Activated CD4-positive, alpha-beta T cell treated with anti-CD3 and anti-CD28 coated beads for 24 hours (primary cell): ENCODE data around the gene ATP9B.

Source experiments
- DNase-seq, 2 donors: peaks; one replicate each; pipeline ENCODE4 v3.0.0-alpha.2; 2020; ENCODE audit warnings: low read depth in 2 of 2

ATP9B gene

GRCh38 chr18:79406708-79407107 lies 337.5 kb downstream of the ATP9B start:
- no peak for DNase-seq

- no peak for DNase-seq
Observed at GRCh38 chr18:79409313-79409712, 340.1 kb downstream of the ATP9B start.

GRCh38 chr18:79410171-79410641 lies 341.0 kb downstream of the ATP9B start:
- no peak for DNase-seq

- no peak for DNase-seq
Observed at GRCh38 chr18:79410731-79411613, 341.8 kb downstream of the ATP9B start.

GRCh38 chr18:79411614-79412526 lies 342.7 kb downstream of the ATP9B start:
- DNase-seq: no peak

- no peak for DNase-seq
Observed at GRCh38 chr18:79413025-79413424, 343.8 kb downstream of the ATP9B start.

GRCh38 chr18:79413426-79413825 lies 344.2 kb downstream of the ATP9B start:
- DNase-seq: no peak

- DNase-seq: no peak
Observed at GRCh38 chr18:79413901-79414300, 344.7 kb downstream of the ATP9B start.

- DNase-seq: no peak
Observed at GRCh38 chr18:79416022-79416676, 347.0 kb downstream of the ATP9B start.

- no peak for DNase-seq
Observed at GRCh38 chr18:79416677-79417052, 347.5 kb downstream of the ATP9B start.

GRCh38 chr18:79418236-79418635 lies 349.0 kb downstream of the ATP9B start:
- DNase-seq: no peak

- DNase-seq: no peak
Observed at GRCh38 chr18:79418642-79419041, 349.4 kb downstream of the ATP9B start.

- no peak for DNase-seq
Observed at GRCh38 chr18:79420033-79420745, 351.0 kb downstream of the ATP9B start.

- DNase-seq: no peak
Observed at GRCh38 chr18:79421275-79421857, 352.2 kb downstream of the ATP9B start.

GRCh38 chr18:79422022-79422782 lies 353.0 kb downstream of the ATP9B start:
- DNase-seq: no peak

- no peak for DNase-seq
Observed at GRCh38 chr18:79422783-79423165, 353.6 kb downstream of the ATP9B start.

- no peak for DNase-seq
Observed at GRCh38 chr18:79423211-79424007, 354.2 kb downstream of the ATP9B start.

- DNase-seq: no peak
Observed at GRCh38 chr18:79424008-79424565, 354.9 kb downstream of the ATP9B start.
